Endodermal cell (in vitro differentiated cells): ENCODE data around the gene FREM3. TPM values are rescaled to one million over a fixed set of nuclear protein-coding genes. Genes with fewer than 3 reads are reported as not detected.

ENCODE experiments used
- DNase-seq: peaks from one replicate; pipeline ENCODE4 v3.0.0-alpha.2; 2017
- H3K27ac ChIP-seq: 2 replicates; pipeline ENCODE4 v1.5.1; 2013; ENCODE audit warnings: mild to moderate bottlenecking, low read depth, low read length, moderate library complexity
- H3K27me3 ChIP-seq: 2 replicates; pipeline ENCODE4 v1.6.1; 2013; ENCODE audit warnings: mild to moderate bottlenecking, low read length, moderate library complexity; ENCODE audit not compliant: insufficient read depth, control insufficient read depth, poor library complexity, severe bottlenecking
- H3K36me3 ChIP-seq: 2 replicates; pipeline ENCODE4 v1.7.0; 2013; ENCODE audit warnings: mild to moderate bottlenecking, low read length, moderate library complexity; ENCODE audit not compliant: control insufficient read depth, insufficient read depth
- H3K4me1 ChIP-seq: one replicate; pipeline ENCODE4 v1.7.0; 2013; ENCODE audit warnings: low read length; ENCODE audit not compliant: control insufficient read depth, insufficient read depth
- H3K4me3 ChIP-seq: 2 replicates; pipeline ENCODE4 v1.5.1; 2013; ENCODE audit warnings: mild to moderate bottlenecking, low read length, moderate library complexity
- H3K9ac ChIP-seq: 2 replicates; pipeline ENCODE4 v1.6.1; 2013; ENCODE audit warnings: mild to moderate bottlenecking, low read length, moderate library complexity; ENCODE audit not compliant: poor library complexity, severe bottlenecking; ENCODE audit errors: extremely low read depth
- H3K9me3 ChIP-seq: 2 replicates; pipeline ENCODE4 v1.6.1; 2013; ENCODE audit warnings: mild to moderate bottlenecking, low read length, moderate library complexity; ENCODE audit not compliant: control insufficient read depth
- H3K27ac Mint-ChIP-seq: 2 replicates; pipeline ENCODE4 v1.8.0; 2020; ENCODE audit warnings: mixed read lengths
- H3K27me3 Mint-ChIP-seq: 2 replicates; pipeline ENCODE4 v1.8.0; 2021; ENCODE audit warnings: mild to moderate bottlenecking, mixed read lengths; ENCODE audit not compliant: insufficient read depth
- H3K36me3 Mint-ChIP-seq: 2 replicates; pipeline ENCODE4 v1.8.0; 2020; ENCODE audit warnings: low read depth, mixed read lengths
- H3K4me1 Mint-ChIP-seq: 2 replicates; pipeline ENCODE4 v1.8.0; 2020; ENCODE audit warnings: mixed read lengths
- H3K4me3 Mint-ChIP-seq: 2 replicates; pipeline ENCODE4 v1.8.0; 2020; ENCODE audit warnings: mild to moderate bottlenecking, moderate library complexity, mixed read lengths
- H3K9me3 Mint-ChIP-seq: 2 replicates; pipeline ENCODE4 v1.8.0; 2020; ENCODE audit warnings: mild to moderate bottlenecking, mixed read lengths
- CTCF ChIP-seq: fragments of 200-600 bp; sonication (generic); conservative IDR thresholded peaks from 2 replicates; pipeline ENCODE4 v1.5.0; 2021; ENCODE audit warnings: antibody characterized with exemption, mild to moderate bottlenecking
- WGBS, 2 experiments: methylation state at CpG; one replicate each; pipeline versions ENCODE4 v1.1.5 to v1.1.7; 2013; ENCODE audit warnings: missing lambda C conversion rate in 2 of 2, mixed read lengths in 1 of 2; ENCODE audit not compliant: insufficient coverage in 1 of 2, insufficient read length in 1 of 2; 5-methylcytosine and 5-hydroxymethylcytosine counted together
- total RNA-seq, 2 donors: library from RNA; stranded (reverse); fragmentation: NEBNext Ultra II Directional in 1 of 2; extraction: Animal tissue kit (Norgen Biotek cat#: 25700) in 1 of 2; gene quantifications; 2 replicates in 1 of 2; 3 replicates in 1 of 2; pipeline ENCODE4 v1.2.1, GENCODE V29; 2021

Gene FREM3
- total RNA-seq, 2 donors from 2014 or later, result 0.13 to 0.20 TPM

GRCh38 chr4:143597276-143597675 is 103.2 kb downstream of the FREM3 start:
- Histone ChIP-seq H3K36me3 (no peaks in the 10 kb centered on the region), H3K4me1 (no peaks in the 10 kb centered on the region), H3K4me3 (no peak overlapping the region), H3K9me3 (peaks cover 7% of the 10 kb centered on the region), H3K27me3 (no peaks in the 10 kb centered on the region), H3K9ac (no peak overlapping the region), H3K27ac (no peak overlapping the region)
- no peak for DNase-seq
- WGBS, 2 experiments, result 89 to 94% methylated on average over 3 of the region's 3 CpGs
- no peak for TF ChIP-seq CTCF
- H3K4me3 Mint-ChIP-seq, result no peak overlapping the region
- peaks cover 4% of the 10 kb centered on the region for H3K36me3 Mint-ChIP-seq
- H3K27me3 Mint-ChIP-seq, result no peaks in the 10 kb centered on the region
- no peak overlapping the region for H3K27ac Mint-ChIP-seq
- no peaks in the 10 kb centered on the region for H3K4me1 Mint-ChIP-seq
- H3K9me3 Mint-ChIP-seq, result peaks cover 23% of the 10 kb centered on the region

- no peaks in the 10 kb centered on the region for H3K27me3 Mint-ChIP-seq
- TF ChIP-seq CTCF, result peak; percentile 33
- no peaks in the 10 kb centered on the region for H3K4me1 ChIP-seq
- H3K9me3 ChIP-seq, result no peaks in the 10 kb centered on the region
- H3K4me3 Mint-ChIP-seq, result no peak overlapping the region
- no peaks in the 10 kb centered on the region for H3K4me1 Mint-ChIP-seq
- no peak overlapping the region for H3K9ac ChIP-seq
- H3K36me3 ChIP-seq, result no peaks in the 10 kb centered on the region
- DNase-seq, result no peak
- no peaks in the 10 kb centered on the region for H3K27me3 ChIP-seq
- no peak overlapping the region for H3K4me3 ChIP-seq
- H3K27ac ChIP-seq, result no peak overlapping the region
- no peak overlapping the region for H3K27ac Mint-ChIP-seq
- no peaks in the 10 kb centered on the region for H3K36me3 Mint-ChIP-seq
- peaks cover 20% of the 10 kb centered on the region for H3K9me3 Mint-ChIP-seq
Measured at GRCh38 chr4:143587703-143588102, 112.8 kb downstream of the FREM3 start.

GRCh38 chr4:143586080-143586479 is 114.4 kb downstream of the FREM3 start:
- H3K27me3 Mint-ChIP-seq, result no peaks in the 10 kb centered on the region
- H3K4me1 Mint-ChIP-seq, result peaks cover 2% of the 10 kb centered on the region
- no peaks in the 10 kb centered on the region for H3K4me1 ChIP-seq
- no peaks in the 10 kb centered on the region for H3K9me3 ChIP-seq
- no peak overlapping the region for H3K27ac ChIP-seq
- H3K27ac Mint-ChIP-seq, result no peak overlapping the region
- H3K9ac ChIP-seq, result no peak overlapping the region
- no peak overlapping the region for H3K4me3 Mint-ChIP-seq
- peaks cover 13% of the 10 kb centered on the region for H3K9me3 Mint-ChIP-seq
- DNase-seq, result no peak
- H3K36me3 Mint-ChIP-seq, result no peaks in the 10 kb centered on the region
- H3K36me3 ChIP-seq, result no peaks in the 10 kb centered on the region
- no peak for TF ChIP-seq CTCF
- H3K4me3 ChIP-seq, result no peak overlapping the region
- H3K27me3 ChIP-seq, result no peaks in the 10 kb centered on the region
